Neural progenitor cell (in vitro differentiated cells): ENCODE data around the gene ABLIM2. TPM values are rescaled to one million over a fixed set of nuclear protein-coding genes. Genes with fewer than 3 reads are reported as not detected.

Experiments
- DNase-seq: peaks from one replicate; pipeline ENCODE4 v3.0.0-alpha.2; 2016; ENCODE audit warnings: low spot score
- H2AFZ ChIP-seq: fragments of 200-600 bp; sonication (generic); replicated peaks from 2 replicates; pipeline ENCODE4 v1.6.1; 2016; ENCODE audit warnings: antibody characterized with exemption
- H3F3A ChIP-seq: fragments of 200-600 bp; sonication (generic); 2 replicates; pipeline ENCODE4 v1.6.1; 2016; ENCODE audit warnings: antibody characterized with exemption, low read depth
- H3K27ac ChIP-seq: fragments of 200-600 bp; sonication (generic); 2 replicates; pipeline ENCODE4 v1.5.1; 2016; ENCODE audit warnings: mild to moderate bottlenecking
- H3K27me3 ChIP-seq: fragments of 200-600 bp; sonication (generic); 2 replicates; pipeline ENCODE4 v1.6.1; 2016; ENCODE audit warnings: mild to moderate bottlenecking, moderate library complexity
- H3K36me3 ChIP-seq: fragments of 200-600 bp; sonication (generic); 2 replicates; pipeline ENCODE4 v1.5.1; 2016
- H3K4me1 ChIP-seq: fragments of 200-600 bp; sonication (generic); 2 replicates; pipeline ENCODE4 v1.6.1; 2016; ENCODE audit warnings: mixed run types
- H3K4me2 ChIP-seq: fragments of 200-600 bp; sonication (generic); 2 replicates; pipeline ENCODE4 v1.6.1; 2016
- H3K4me3 ChIP-seq: fragments of 200-600 bp; sonication (generic); 2 replicates; pipeline ENCODE4 v1.5.1; 2016
- H3K79me2 ChIP-seq: fragments of 200-600 bp; sonication (generic); 2 replicates; pipeline ENCODE4 v1.6.1; 2016; ENCODE audit warnings: low read depth
- H3K9ac ChIP-seq: fragments of 200-600 bp; sonication (generic); 2 replicates; pipeline ENCODE4 v1.6.1; 2016
- H3K9me3 ChIP-seq: fragments of 200-600 bp; sonication (generic); 2 replicates; pipeline ENCODE4 v1.5.1; 2016; ENCODE audit warnings: low read depth
- H4K20me1 ChIP-seq: fragments of 200-600 bp; sonication (generic); 2 replicates; pipeline ENCODE4 v1.6.1; 2016; ENCODE audit warnings: low read depth
- H3K27ac Mint-ChIP-seq: 3 replicates; pipeline ENCODE4 v1.8.0; 2021; ENCODE audit warnings: mixed read lengths
- H3K27me3 Mint-ChIP-seq: 2 replicates; pipeline ENCODE4 v1.8.0; 2022; ENCODE audit warnings: low read depth, mild to moderate bottlenecking, inconsistent platforms, moderate library complexity, mixed read lengths; ENCODE audit not compliant: insufficient read depth
- H3K36me3 Mint-ChIP-seq: 3 replicates; pipeline ENCODE4 v1.8.0; 2021; ENCODE audit warnings: mixed read lengths
- H3K4me1 Mint-ChIP-seq: 3 replicates; pipeline ENCODE4 v1.8.0; 2021; ENCODE audit warnings: mixed read lengths
- H3K4me3 Mint-ChIP-seq: 3 replicates; pipeline ENCODE4 v1.8.0; 2021; ENCODE audit warnings: mild to moderate bottlenecking, moderate library complexity, mixed read lengths
- H3K9me3 Mint-ChIP-seq: 3 replicates; pipeline ENCODE4 v1.8.0; 2020; ENCODE audit warnings: mixed read lengths
- EZH2 ChIP-seq: fragments of 200-600 bp; sonication (generic); IDR thresholded peaks from 2 replicates; pipeline ENCODE4 v1.6.1; 2017; ENCODE audit warnings: antibody characterized with exemption, mild to moderate bottlenecking, moderate library complexity
- EZH2phosphoT487 ChIP-seq: fragments of 200-600 bp; sonication (generic); IDR thresholded peaks from 2 replicates; pipeline ENCODE4 v1.6.1; 2017; ENCODE audit warnings: antibody characterized with exemption
- total RNA-seq: library from RNA; depleted of rRNA; stranded (reverse); fragments of >200 nt; gene quantifications from 2 replicates; pipeline ENCODE4 v1.2.3, GENCODE V29; 2015; ENCODE audit warnings: low replicate concordance
- TF ChIP-seq, protein P1 (sequence below): fragments of 200-600 bp; sonication (generic); IDR thresholded peaks from 2 replicates; pipeline ENCODE4 v1.5.1; 2017; ENCODE audit warnings: antibody characterized with exemption, mild to moderate bottlenecking

Gene ABLIM2
- total RNA-seq, 1 donor from 2014 or later: 0.24 TPM

DNA sequence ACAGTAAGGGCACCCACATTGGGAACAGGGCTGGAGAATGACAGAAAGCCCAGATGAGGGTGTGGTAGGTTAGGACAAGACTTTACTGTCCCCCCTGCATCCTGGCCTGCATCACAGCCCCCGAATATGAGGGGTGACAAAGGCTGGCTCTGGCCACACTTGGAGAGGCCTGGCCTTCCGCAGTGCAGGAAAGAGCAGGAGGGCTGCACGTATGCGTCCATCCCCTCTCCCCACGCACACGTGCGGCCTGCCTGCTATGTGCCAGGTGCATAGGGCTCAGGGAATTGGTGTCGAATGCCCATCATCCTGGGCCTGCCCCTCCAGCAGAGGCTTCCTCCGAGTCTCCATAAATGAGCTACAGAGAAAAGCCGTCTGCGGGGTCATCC, 80.5 kb downstream of the ABLIM2 start:
- H3K79me2 ChIP-seq: no peaks in the 10 kb centered on the region
- Mint-ChIP-seq H3K4me1 (peaks cover 43% of the 10 kb centered on the region), H3K27me3 (peaks cover 16% of the 10 kb centered on the region), H3K36me3 (no peaks in the 10 kb centered on the region), H3K4me3 (no peak overlapping the region), H3K9me3 (no peaks in the 10 kb centered on the region), H3K27ac (peak overlapping the region; percentile 53)
- DNase-seq: no peak
- H2AFZ ChIP-seq: no peak overlapping the region
- no peaks in the 10 kb centered on the region for H3K36me3 ChIP-seq
- H3K4me3 ChIP-seq: no peak overlapping the region
- no peak overlapping the region for H3K27ac ChIP-seq
- no peak overlapping the region for H3K9ac ChIP-seq
- H3K4me2 ChIP-seq: no peak overlapping the region
- no peaks in the 10 kb centered on the region for H3K27me3 ChIP-seq
- H3K9me3 ChIP-seq: no peaks in the 10 kb centered on the region
- peaks cover 21% of the 10 kb centered on the region for H3K4me1 ChIP-seq
- TF ChIP-seq EZH2 (no peak), EZH2phosphoT487 (no peak)
- TF ChIP-seq, protein P1, sequence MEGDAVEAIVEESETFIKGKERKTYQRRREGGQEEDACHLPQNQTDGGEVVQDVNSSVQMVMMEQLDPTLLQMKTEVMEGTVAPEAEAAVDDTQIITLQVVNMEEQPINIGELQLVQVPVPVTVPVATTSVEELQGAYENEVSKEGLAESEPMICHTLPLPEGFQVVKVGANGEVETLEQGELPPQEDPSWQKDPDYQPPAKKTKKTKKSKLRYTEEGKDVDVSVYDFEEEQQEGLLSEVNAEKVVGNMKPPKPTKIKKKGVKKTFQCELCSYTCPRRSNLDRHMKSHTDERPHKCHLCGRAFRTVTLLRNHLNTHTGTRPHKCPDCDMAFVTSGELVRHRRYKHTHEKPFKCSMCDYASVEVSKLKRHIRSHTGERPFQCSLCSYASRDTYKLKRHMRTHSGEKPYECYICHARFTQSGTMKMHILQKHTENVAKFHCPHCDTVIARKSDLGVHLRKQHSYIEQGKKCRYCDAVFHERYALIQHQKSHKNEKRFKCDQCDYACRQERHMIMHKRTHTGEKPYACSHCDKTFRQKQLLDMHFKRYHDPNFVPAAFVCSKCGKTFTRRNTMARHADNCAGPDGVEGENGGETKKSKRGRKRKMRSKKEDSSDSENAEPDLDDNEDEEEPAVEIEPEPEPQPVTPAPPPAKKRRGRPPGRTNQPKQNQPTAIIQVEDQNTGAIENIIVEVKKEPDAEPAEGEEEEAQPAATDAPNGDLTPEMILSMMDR: no peak
- H4K20me1 ChIP-seq: no peaks in the 10 kb centered on the region
- H3F3A ChIP-seq: peaks cover 16% of the 10 kb centered on the region

DNA sequence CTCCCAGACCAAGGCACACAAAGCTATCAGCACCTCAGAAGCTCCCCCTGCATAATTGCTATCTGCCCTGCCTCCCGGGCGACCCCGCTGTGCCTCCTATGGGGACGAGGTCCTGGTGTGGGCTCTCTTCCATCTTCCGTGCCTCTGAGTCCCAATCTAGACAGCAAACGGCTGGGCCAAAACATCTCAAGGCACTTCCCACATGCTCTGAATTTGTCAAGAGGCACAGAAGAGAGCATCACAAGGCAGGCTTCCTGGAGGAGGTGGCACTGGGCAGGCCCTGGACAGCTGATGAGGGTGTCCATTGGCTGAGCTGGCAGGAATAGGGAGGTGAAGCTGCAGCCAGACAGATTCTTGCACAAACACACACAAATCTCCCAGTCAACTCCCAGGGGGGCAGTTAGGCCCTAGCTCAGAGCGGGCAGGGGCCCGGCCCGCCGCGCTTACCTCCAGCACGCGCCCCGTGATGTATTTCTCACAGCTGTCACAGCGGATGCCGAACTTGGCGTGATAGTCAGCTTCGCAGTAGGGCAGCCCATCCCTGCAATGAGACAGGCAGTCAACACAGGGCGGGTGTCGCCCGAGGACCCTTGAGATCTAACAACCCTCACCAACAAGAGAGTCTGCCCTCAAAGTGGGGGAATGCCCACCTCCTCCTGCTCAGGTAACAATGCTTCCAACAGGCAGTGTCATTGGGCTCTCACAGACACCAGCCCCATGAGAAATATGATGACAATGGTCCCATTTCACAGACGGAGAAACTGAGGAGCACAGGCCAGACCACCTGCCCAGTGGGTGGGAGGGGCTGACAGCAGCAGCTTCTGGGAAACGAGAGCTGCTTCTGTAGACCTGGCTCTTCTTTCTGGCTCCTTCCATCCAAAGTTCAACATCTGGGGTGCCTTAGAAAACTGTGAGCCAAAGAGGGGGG, 81.2 kb downstream of the ABLIM2 start:
- peak overlapping the region; percentile 53 for H3K27ac Mint-ChIP-seq
- no peak for DNase-seq
- Histone ChIP-seq H3K4me2 (no peak overlapping the region), H3F3A (peaks cover 16% of the 10 kb centered on the region), H4K20me1 (no peaks in the 10 kb centered on the region), H3K27ac (no peak overlapping the region), H3K79me2 (no peaks in the 10 kb centered on the region), H3K4me3 (no peak overlapping the region), H2AFZ (no peak overlapping the region), H3K9me3 (no peaks in the 10 kb centered on the region), H3K4me1 (peaks cover 23% of the 10 kb centered on the region), H3K36me3 (no peaks in the 10 kb centered on the region), H3K9ac (no peak overlapping the region), H3K27me3 (no peaks in the 10 kb centered on the region)
- no peaks in the 10 kb centered on the region for H3K9me3 Mint-ChIP-seq
- H3K4me3 Mint-ChIP-seq: no peak overlapping the region
- TF ChIP-seq EZH2phosphoT487 (no peak), EZH2 (no peak)
- TF ChIP-seq, protein P1: no peak
- H3K27me3 Mint-ChIP-seq: peaks cover 16% of the 10 kb centered on the region
- no peaks in the 10 kb centered on the region for H3K36me3 Mint-ChIP-seq
- peaks cover 48% of the 10 kb centered on the region for H3K4me1 Mint-ChIP-seq

DNA sequence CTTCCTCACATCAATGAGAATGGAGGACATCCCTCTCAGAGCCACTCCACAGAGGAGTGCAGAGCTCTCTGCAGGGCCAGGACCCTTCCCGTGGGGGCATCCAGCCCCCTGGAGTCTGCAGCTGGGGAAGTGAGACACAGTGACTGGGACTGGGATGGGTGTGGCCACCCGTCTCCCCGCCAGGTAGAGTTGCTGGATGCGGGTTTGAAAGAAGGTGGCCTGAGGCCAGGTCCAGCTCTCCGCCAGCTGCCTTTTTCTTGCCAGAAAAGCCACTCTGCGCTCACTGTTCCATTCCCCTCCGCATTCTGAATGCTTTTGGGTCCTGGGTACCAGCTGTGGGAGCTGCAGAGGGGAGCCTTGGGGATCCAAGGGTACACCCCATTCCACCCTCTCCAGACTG, 82.6 kb downstream of the ABLIM2 start:
- no peak for DNase-seq
- no peaks in the 10 kb centered on the region for H3K36me3 Mint-ChIP-seq

More for the DNA sequence above, 82.6 kb downstream of the ABLIM2 start:
- no peak overlapping the region for H3K4me2 ChIP-seq
- Mint-ChIP-seq H3K9me3 (no peaks in the 10 kb centered on the region), H3K4me1 (peaks cover 44% of the 10 kb centered on the region), H3K4me3 (no peak overlapping the region), H3K27me3 (peaks cover 13% of the 10 kb centered on the region), H3K27ac (no peak overlapping the region)
- no peaks in the 10 kb centered on the region for H4K20me1 ChIP-seq
- H3K36me3 ChIP-seq: no peaks in the 10 kb centered on the region
- H3K27me3 ChIP-seq: no peaks in the 10 kb centered on the region
- H3F3A ChIP-seq: peaks cover 16% of the 10 kb centered on the region
- H3K9ac ChIP-seq: no peak overlapping the region
- TF ChIP-seq EZH2phosphoT487 (no peak), EZH2 (no peak)
- TF ChIP-seq, protein P1: no peak
- no peaks in the 10 kb centered on the region for H3K9me3 ChIP-seq
- no peak overlapping the region for H2AFZ ChIP-seq
- no peak overlapping the region for H3K4me3 ChIP-seq
- no peak overlapping the region for H3K27ac ChIP-seq
- peaks cover 34% of the 10 kb centered on the region for H3K4me1 ChIP-seq
- H3K79me2 ChIP-seq: no peaks in the 10 kb centered on the region
